GM19324 (cell line): ENCODE results near the gene SLC29A4.

Experiments
- ATAC-seq: cut with Tn5 transposase; IDR thresholded peaks from one replicate; pipeline ENCODE4 v1.9.1; 2021; ENCODE audit warnings: mild to moderate bottlenecking, moderate library complexity; ENCODE audit not compliant: unreplicated experiment, low FRiP score

SLC29A4 gene

DNA sequence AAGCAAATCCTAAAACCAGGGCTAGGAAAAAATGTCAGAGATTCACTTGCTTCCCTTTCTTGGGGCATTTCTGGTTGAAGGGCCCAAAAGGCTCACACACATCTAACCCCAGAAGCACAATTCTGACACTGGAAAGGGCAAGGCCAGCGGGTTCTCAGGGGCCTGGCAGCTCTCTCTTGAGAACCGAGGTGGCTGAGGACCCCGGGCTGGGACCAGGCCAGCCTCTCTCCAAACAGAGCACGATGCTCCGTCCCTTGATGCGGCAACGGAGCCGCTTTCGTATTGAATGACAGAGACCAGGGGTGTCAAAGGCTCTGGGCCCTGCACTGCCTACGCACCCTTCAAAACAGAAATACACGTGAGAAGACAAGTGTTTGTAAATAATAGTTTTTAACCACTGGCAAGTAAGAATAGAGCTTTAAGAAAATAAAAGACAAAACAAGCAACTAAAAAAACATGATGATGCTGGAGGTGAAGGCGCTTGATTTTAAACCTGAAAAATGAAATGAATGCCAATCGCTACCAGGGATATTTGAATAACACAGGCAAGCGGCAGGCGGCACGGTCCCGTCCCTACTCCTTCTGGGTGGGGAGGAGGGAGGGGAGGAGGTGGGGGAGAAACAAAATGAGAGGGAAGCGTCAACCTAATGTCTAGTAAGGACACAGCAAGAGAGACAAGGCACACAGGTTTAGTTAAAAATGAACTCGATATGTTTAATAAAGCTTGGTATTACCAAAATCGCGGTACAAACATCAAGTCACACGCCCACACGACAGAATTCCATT is 68.0 kb downstream of the SLC29A4 start:
- no peak for ATAC-seq

DNA sequence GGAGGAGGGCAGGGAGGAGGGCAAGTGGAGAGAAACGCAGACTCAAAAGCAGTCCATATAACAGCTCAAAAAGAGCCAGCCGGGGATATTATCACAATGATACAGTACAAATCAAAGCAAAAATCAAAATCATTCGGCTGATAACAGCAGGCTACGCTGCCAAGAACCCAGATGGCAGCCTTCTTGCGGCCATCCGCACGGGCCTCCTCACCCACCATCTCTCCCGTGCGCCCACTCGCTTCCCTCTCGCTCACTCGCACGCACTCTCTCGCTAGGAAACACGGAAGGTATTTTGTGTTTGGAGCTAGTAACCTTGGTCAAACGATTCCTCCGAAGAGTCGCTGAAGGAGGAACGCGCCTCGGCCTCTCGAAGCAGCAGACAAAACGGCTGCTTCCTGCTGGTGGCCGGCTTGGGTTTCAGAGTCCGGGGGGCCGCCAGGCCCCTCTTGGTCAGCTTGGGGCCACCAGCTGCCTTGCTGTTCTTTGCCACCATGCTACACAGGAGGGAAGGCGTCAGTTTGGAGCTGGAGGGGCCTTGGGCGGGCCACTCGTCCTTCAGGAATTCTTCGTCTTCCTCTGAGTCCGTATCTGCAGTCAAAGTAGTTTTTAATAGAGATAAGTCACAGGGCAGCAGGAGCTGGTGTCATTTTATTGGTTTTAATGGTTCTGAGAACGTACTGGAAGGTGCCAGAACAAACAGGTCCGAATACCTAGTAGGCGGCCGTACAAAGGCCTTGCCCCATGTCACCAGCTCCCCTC is 68.9 kb downstream of the SLC29A4 start:
- ATAC-seq: no peak

GRCh38 chr7:5352440-5353010 is 69.8 kb downstream of the SLC29A4 start:
- no peak for ATAC-seq

GRCh38 chr7:5354460-5355232 is 71.9 kb downstream of the SLC29A4 start:
- no peak for ATAC-seq
